ENCODE results near the gene PRKAG3. TPM values are rescaled to one million over a fixed set of nuclear protein-coding genes. Genes with fewer than 3 reads are reported as not detected.

Gene PRKAG3
- polyA plus RNA-seq, 1 experiment = not detected

DNA sequence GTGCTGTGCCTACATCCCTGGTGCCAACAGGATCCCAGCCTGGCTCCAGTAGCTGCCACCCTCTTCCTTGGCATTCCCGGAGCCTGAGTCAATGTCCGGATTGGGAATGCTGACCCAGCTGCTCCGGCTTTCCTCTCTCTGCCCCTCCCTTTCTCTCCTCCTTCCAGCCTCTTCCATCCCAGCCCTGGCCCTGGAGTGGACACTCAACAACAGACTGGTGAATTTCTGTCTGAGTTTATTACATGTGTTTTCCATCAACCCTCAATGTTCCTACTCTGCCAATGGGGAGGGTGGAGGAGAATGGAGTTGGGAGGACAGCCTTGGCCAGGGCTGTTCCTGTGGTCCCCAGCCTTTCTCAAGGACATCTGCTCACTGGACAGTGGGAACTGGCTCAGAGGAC is 917 bp upstream of the PRKAG3 start:
- ChIA-PET CTCF (interaction anchor here (0.8 to 3.8 kb wide), 5 partner anchors 20 to 173 kb away, joined by 3 to 12 read pairs (median 3); partner anchors contain the start of genes BCS1L, TTLL4 and ZNF142), POLR2A (no interaction called here)
- H3K27me3 ChIP-seq (ENCODE audit: control insufficient read depth, insufficient read depth, low read length) = peaks cover 2% of the 10 kb centered on the region
- no peak for DNase-seq (ENCODE audit: low read depth)
- TF ChIP-seq CTCF (IDR thresholded peaks at IDR 0.05; ENCODE audit: insufficient read depth, low read depth, low read length) = no peak
- no peak overlapping the region for H3K4me3 ChIP-seq (ENCODE audit: low read depth, low read length)
- no peaks in the 10 kb centered on the region for H3K36me3 ChIP-seq (ENCODE audit: control insufficient read depth, insufficient read depth, low read length)

GRCh38 chr2:218832081-218832480 is 478 bp upstream of the PRKAG3 start:
- POLR2A ChIA-PET = no interaction called here
- no peaks in the 10 kb centered on the region for H3K36me3 ChIP-seq (ENCODE audit: control insufficient read depth, insufficient read depth, low read length)

DNA sequence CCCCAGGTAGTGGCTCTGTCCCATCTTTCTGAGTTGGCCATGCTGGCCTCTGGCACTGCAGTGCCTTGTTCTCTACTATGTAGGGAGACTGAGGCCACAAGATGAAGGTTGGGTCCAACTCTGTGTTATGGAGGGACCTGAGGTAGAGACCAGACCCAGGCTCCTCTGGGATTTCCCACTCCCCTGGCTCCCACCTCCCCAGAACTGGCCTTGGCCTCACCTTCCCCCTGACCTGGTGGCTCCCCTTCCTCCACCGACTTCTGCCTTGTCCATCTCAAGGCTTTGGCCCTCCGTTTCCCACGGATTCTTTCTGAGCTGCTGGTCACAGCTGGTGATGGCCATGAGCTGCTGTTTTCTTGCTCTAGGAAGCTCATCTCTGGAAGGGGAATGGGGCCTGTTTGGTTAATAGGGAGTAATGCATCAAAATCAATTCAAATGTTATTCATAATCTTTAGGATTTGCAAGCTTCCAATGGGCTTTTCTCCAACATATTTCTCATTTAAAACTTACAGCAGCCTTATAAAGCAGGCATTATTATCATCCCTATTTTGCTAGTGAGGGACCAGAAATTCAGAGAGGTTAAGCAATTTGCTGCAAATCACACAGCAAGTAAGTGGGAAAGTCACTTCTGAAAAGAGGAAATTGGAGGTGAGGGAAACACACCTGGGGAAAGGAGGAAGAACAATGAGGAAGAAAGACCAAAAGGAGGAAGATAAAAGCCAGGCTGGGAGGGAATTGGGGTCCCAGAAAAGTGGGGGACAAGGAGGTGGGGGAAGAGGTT is 887 bp downstream of the PRKAG3 start:
- DNase-seq (ENCODE audit: low read depth) = no peak
- ChIA-PET CTCF (no interaction called here), POLR2A (no interaction called here)
- no peak for TF ChIP-seq CTCF (IDR thresholded peaks at IDR 0.05; ENCODE audit: insufficient read depth, low read depth, low read length)
- Histone ChIP-seq H3K36me3 (ENCODE audit: control insufficient read depth, insufficient read depth, low read length) (no peaks in the 10 kb centered on the region), H3K4me3 (ENCODE audit: low read depth, low read length) (no peak overlapping the region), H3K27me3 (ENCODE audit: control insufficient read depth, insufficient read depth, low read length) (peaks cover 2% of the 10 kb centered on the region)

More at GRCh38 chr2:218832081-218832480, 478 bp upstream of the PRKAG3 start:
- TF ChIP-seq CTCF (IDR thresholded peaks at IDR 0.05; ENCODE audit: insufficient read depth, low read depth, low read length) = no peak
- CTCF ChIA-PET = interaction anchor here (0.8 to 3.8 kb wide), 3 partner anchors 20 to 121 kb away, joined by 3 to 12 read pairs (median 3); partner anchors contain the start of gene TTLL4
- no peak overlapping the region for H3K4me3 ChIP-seq (ENCODE audit: low read depth, low read length)
- no peak for DNase-seq (ENCODE audit: low read depth)
- peaks cover 2% of the 10 kb centered on the region for H3K27me3 ChIP-seq (ENCODE audit: control insufficient read depth, insufficient read depth, low read length)

DNA sequence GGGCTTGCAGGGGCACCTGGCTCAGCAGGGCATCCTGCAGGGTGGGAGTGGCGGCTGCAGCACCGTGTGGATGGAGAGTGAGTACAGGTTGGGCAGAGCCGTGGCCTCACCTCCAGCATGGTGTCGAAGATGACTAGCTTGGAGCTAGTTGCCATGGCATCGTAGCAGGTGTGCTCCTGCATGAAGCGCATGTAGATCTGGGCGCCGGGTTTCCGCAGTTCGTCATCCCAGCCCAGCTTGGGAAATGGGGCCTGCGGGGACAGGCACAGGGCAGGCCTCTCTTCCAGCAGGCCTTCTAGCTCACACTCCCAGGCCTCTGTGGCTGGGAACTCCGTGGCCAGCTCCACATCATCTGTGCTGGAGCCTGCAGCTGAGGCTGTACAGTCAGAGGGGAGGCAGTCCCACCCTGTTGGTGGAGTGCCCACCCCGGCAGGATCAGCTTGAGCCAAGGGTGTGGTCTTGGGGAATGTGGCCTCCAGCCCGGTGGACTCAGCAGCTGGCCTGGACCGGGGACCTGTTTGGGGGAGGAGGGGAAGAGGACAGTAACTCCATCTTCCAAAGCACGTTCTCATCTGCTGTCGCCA is 1.6 kb downstream of the PRKAG3 start:
- ChIA-PET CTCF (no interaction called here), POLR2A (no interaction called here)
- H3K27me3 ChIP-seq (ENCODE audit: control insufficient read depth, insufficient read depth, low read length) = peaks cover 2% of the 10 kb centered on the region
- H3K4me3 ChIP-seq (ENCODE audit: low read depth, low read length) = no peak overlapping the region
- no peak for TF ChIP-seq CTCF (IDR thresholded peaks at IDR 0.05; ENCODE audit: insufficient read depth, low read depth, low read length)
- no peaks in the 10 kb centered on the region for H3K36me3 ChIP-seq (ENCODE audit: control insufficient read depth, insufficient read depth, low read length)
- no peak for DNase-seq (ENCODE audit: low read depth)

DNA sequence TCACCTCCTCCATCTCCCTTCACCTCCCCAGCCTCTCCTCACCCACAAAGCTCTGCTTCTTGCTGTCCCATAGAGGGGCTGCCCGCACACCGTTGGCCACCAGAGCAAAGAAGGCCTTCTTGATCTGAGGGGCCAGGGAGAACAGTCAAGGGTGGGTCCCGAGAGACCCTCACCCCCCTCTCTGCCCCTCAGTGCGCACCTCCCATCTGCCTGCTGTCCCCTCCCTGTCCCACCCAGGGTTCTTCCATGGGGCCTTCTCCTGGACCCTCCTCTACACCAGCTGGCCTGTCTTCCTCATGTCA is 3.2 kb downstream of the PRKAG3 start:
- DNase-seq (ENCODE audit: low read depth) = no peak
- CTCF ChIA-PET = interaction anchor here (1.2 to 1.4 kb wide), 2 partner anchors 19 to 24 kb away, joined by 3 to 5 read pairs; no protein-coding TSS in a partner anchor
- H3K27me3 ChIP-seq (ENCODE audit: control insufficient read depth, insufficient read depth, low read length) = no peaks in the 10 kb centered on the region
- POLR2A ChIA-PET = no interaction called here
- no peak overlapping the region for H3K4me3 ChIP-seq (ENCODE audit: low read depth, low read length)
- no peak for TF ChIP-seq CTCF (IDR thresholded peaks at IDR 0.05; ENCODE audit: insufficient read depth, low read depth, low read length)
- no peaks in the 10 kb centered on the region for H3K36me3 ChIP-seq (ENCODE audit: control insufficient read depth, insufficient read depth, low read length)

Data from BJ (cell line).